ENCODE results near the gene NKPD1.

GRCh38 chr19:45130236-45130635 is 30.5 kb downstream of the NKPD1 start:
- TF ChIP-seq MXI1 (IDR thresholded peaks at IDR 0.05; ENCODE audit: low read depth, low read length) (no peak), MAX (IDR thresholded peaks at IDR 0.05; ENCODE audit: low read depth) (no peak), TAF1 (IDR thresholded peaks at IDR 0.05; ENCODE audit: borderline replicate concordance, low read depth, low read length) (no peak), FOXM1 (IDR thresholded peaks at IDR 0.05; ENCODE audit: low read depth) (no peak), POLR2AphosphoS5 (IDR thresholded peaks at IDR 0.05; ENCODE audit: low read depth, low read length) (no peak), CTCF (IDR thresholded peaks at IDR 0.05) (no peak), EZH2phosphoT487 (IDR thresholded peaks at IDR 0.05; ENCODE audit: borderline replicate concordance, low read depth) (no peak), YY1 (IDR thresholded peaks at IDR 0.05; ENCODE audit: low read depth) (no peak), NFIC (IDR thresholded peaks at IDR 0.05; ENCODE audit: borderline replicate concordance) (no peak), SMC3 (IDR thresholded peaks at IDR 0.05; ENCODE audit: low read depth, low read length) (no peak), REST (IDR thresholded peaks at IDR 0.05; ENCODE audit: low read depth, low read length) (no peak), RAD21 (IDR thresholded peaks at IDR 0.05; ENCODE audit: low read length) (no peak)
